Activated T-cell treated with anti-CD3 and anti-CD28 coated beads, Interleukin-2, amount 50 U/mL, for 4 hours (primary cell): ENCODE results near the gene COQ10B. TPM values are rescaled to one million over a fixed set of nuclear protein-coding genes. Genes with fewer than 3 reads are reported as not detected.
"Not testable (repeated sequence)": the region's sequence is repeated elsewhere in the genome, so short reads cannot be mapped to it uniquely, and the experiment has no call there.

Experiments
- ATAC-seq, 2 donors: fragments of 200-7000 bp; cut with Tn5 transposase; one replicate each; pipeline ENCODE4 v1.10.0; 2021
- DNase-seq: peaks from one replicate; pipeline ENCODE4 v3.0.0-alpha.2; 2020
- H3K27me3 Mint-ChIP-seq: one replicate; pipeline ENCODE4 v1.8.0; 2021; ENCODE audit warnings: low read depth, mixed read lengths
- H3K36me3 Mint-ChIP-seq: one replicate; pipeline ENCODE4 v1.8.0; 2022; ENCODE audit warnings: mixed read lengths; ENCODE audit not compliant: insufficient read depth
- H3K4me1 Mint-ChIP-seq: one replicate; pipeline ENCODE4 v1.8.0; 2021; ENCODE audit warnings: low read depth, mixed read lengths
- H3K4me3 Mint-ChIP-seq: one replicate; pipeline ENCODE4 v1.8.0; 2021; ENCODE audit warnings: mild to moderate bottlenecking, moderate library complexity, mixed read lengths
- H3K9me3 Mint-ChIP-seq: one replicate; pipeline ENCODE4 v1.8.0; 2021; ENCODE audit warnings: mixed read lengths
- total RNA-seq, 3 donors: library from RNA; stranded (reverse); gene quantifications; one replicate each; pipeline ENCODE4 v1.2.1, GENCODE V29; 2021

The COQ10B gene
- total RNA-seq, 3 donors from 2014 or later: 32.3 to 34.6 (median 32.7) TPM

GRCh38 chr2:197434541-197435513, 18.5 kb upstream of the COQ10B start, which contains the start of gene SF3B1:
SF3B1 (minus strand) TSS chr2:197435028; CDS start chr2:197434999, 29 bp downstream.
- H3K9me3 Mint-ChIP-seq: no peaks in the 10 kb centered on the region
- ATAC-seq: peak; percentile 94 to 95
- peak within 1 kb of the TSS; percentile 99 for H3K4me3 Mint-ChIP-seq
- peak; percentile 98 for DNase-seq
- peaks cover 48% of the 10 kb centered on the region for H3K4me1 Mint-ChIP-seq
- no peaks in the 10 kb centered on the region for H3K27me3 Mint-ChIP-seq
- peaks cover 13% of the 10 kb centered on the region for H3K36me3 Mint-ChIP-seq

GRCh38 chr2:197435598-197436420, 17.5 kb upstream of the COQ10B start:
- no peaks in the 10 kb centered on the region for H3K9me3 Mint-ChIP-seq
- H3K36me3 Mint-ChIP-seq: peaks cover 12% of the 10 kb centered on the region
- DNase-seq (no peak), ATAC-seq (no peak)
- peak overlapping the region; percentile 99 for H3K4me3 Mint-ChIP-seq
- no peaks in the 10 kb centered on the region for H3K27me3 Mint-ChIP-seq
- H3K4me1 Mint-ChIP-seq: peaks cover 39% of the 10 kb centered on the region

- no peak overlapping the region for H3K4me3 Mint-ChIP-seq
- H3K4me1 Mint-ChIP-seq: peaks cover 23% of the 10 kb centered on the region
- no peak for DNase-seq
- H3K27me3 Mint-ChIP-seq: no peaks in the 10 kb centered on the region
- H3K36me3 Mint-ChIP-seq: peaks cover 8% of the 10 kb centered on the region
- ATAC-seq: no peak
- no peaks in the 10 kb centered on the region for H3K9me3 Mint-ChIP-seq
Observed at GRCh38 chr2:197437380-197437779, 16.0 kb upstream of the COQ10B start.

GRCh38 chr2:197442857-197443256, 10.5 kb upstream of the COQ10B start:
- H3K27me3 Mint-ChIP-seq: peaks cover 2% of the 10 kb centered on the region
- DNase-seq (no peak), ATAC-seq (no peak)
- no peak overlapping the region for H3K4me3 Mint-ChIP-seq
- no peaks in the 10 kb centered on the region for H3K4me1 Mint-ChIP-seq
- H3K9me3 Mint-ChIP-seq: no peaks in the 10 kb centered on the region
- H3K36me3 Mint-ChIP-seq: no peaks in the 10 kb centered on the region

- Mint-ChIP-seq H3K9me3 (no peaks in the 10 kb centered on the region), H3K4me3 (no peak overlapping the region), H3K36me3 (no peaks in the 10 kb centered on the region), H3K4me1 (no peaks in the 10 kb centered on the region), H3K27me3 (peaks cover 2% of the 10 kb centered on the region)
- DNase-seq: no peak
- ATAC-seq: no peak
Observed at GRCh38 chr2:197445746-197446145, 7.6 kb upstream of the COQ10B start.

GRCh38 chr2:197446844-197447243, 6.5 kb upstream of the COQ10B start:
- DNase-seq: no peak
- Mint-ChIP-seq H3K9me3 (no peaks in the 10 kb centered on the region), H3K4me3 (no peak overlapping the region), H3K4me1 (no peaks in the 10 kb centered on the region), H3K27me3 (peaks cover 2% of the 10 kb centered on the region), H3K36me3 (no peaks in the 10 kb centered on the region)
- ATAC-seq: no peak

GRCh38 chr2:197450465-197450864, 2.9 kb upstream of the COQ10B start:
- H3K4me1 Mint-ChIP-seq: peaks cover 22% of the 10 kb centered on the region
- H3K4me3 Mint-ChIP-seq: no peak overlapping the region
- H3K9me3 Mint-ChIP-seq: no peaks in the 10 kb centered on the region
- ATAC-seq: no peak
- DNase-seq: no peak
- H3K36me3 Mint-ChIP-seq: no peaks in the 10 kb centered on the region
- no peaks in the 10 kb centered on the region for H3K27me3 Mint-ChIP-seq

GRCh38 chr2:197450935-197451358, 2.4 kb upstream of the COQ10B start:
- H3K27me3 Mint-ChIP-seq, DNase-seq, H3K4me3 Mint-ChIP-seq, ATAC-seq, H3K36me3 Mint-ChIP-seq, H3K9me3 Mint-ChIP-seq: not testable (repeated sequence)
- peaks cover 27% of the 10 kb centered on the region for H3K4me1 Mint-ChIP-seq

- DNase-seq: no peak
- H3K27me3 Mint-ChIP-seq: no peaks in the 10 kb centered on the region
Observed at GRCh38 chr2:197452754-197453122, 614 bp upstream of the COQ10B start.

GRCh38 chr2:197453914-197454398, 604 bp downstream of the COQ10B start:
- no peak for DNase-seq
- H3K9me3 Mint-ChIP-seq: no peaks in the 10 kb centered on the region
- H3K27me3 Mint-ChIP-seq: no peaks in the 10 kb centered on the region
- H3K4me1 Mint-ChIP-seq: peaks cover 47% of the 10 kb centered on the region
- ATAC-seq: no peak
- H3K4me3 Mint-ChIP-seq: peak overlapping the region; percentile 100
- peaks cover 2% of the 10 kb centered on the region for H3K36me3 Mint-ChIP-seq

More at GRCh38 chr2:197452754-197453122, 614 bp upstream of the COQ10B start:
- no peak for ATAC-seq
- no peaks in the 10 kb centered on the region for H3K9me3 Mint-ChIP-seq
- peak overlapping the region; percentile 100 for H3K4me3 Mint-ChIP-seq
- H3K36me3 Mint-ChIP-seq: no peaks in the 10 kb centered on the region
- peaks cover 38% of the 10 kb centered on the region for H3K4me1 Mint-ChIP-seq

- Mint-ChIP-seq H3K27me3 (no peaks in the 10 kb centered on the region), H3K9me3 (no peaks in the 10 kb centered on the region), H3K4me1 (peaks cover 55% of the 10 kb centered on the region), H3K36me3 (peaks cover 2% of the 10 kb centered on the region), H3K4me3 (peak overlapping the region; percentile 100)
- ATAC-seq (no peak), DNase-seq (no peak)
Observed at GRCh38 chr2:197454923-197455322, 1.6 kb downstream of the COQ10B start.

GRCh38 chr2:197455428-197455827, 2.1 kb downstream of the COQ10B start:
- ATAC-seq: no peak
- peaks cover 55% of the 10 kb centered on the region for H3K4me1 Mint-ChIP-seq
- H3K27me3 Mint-ChIP-seq: no peaks in the 10 kb centered on the region
- H3K4me3 Mint-ChIP-seq: peak overlapping the region; percentile 38
- no peaks in the 10 kb centered on the region for H3K9me3 Mint-ChIP-seq
- H3K36me3 Mint-ChIP-seq: peaks cover 2% of the 10 kb centered on the region
- DNase-seq: no peak

- ATAC-seq (no peak), DNase-seq (no peak)
- Mint-ChIP-seq H3K4me1 (peaks cover 31% of the 10 kb centered on the region), H3K9me3 (no peaks in the 10 kb centered on the region), H3K36me3 (peaks cover 17% of the 10 kb centered on the region), H3K4me3 (no peak overlapping the region), H3K27me3 (no peaks in the 10 kb centered on the region)
Observed at GRCh38 chr2:197460649-197461048, 7.3 kb downstream of the COQ10B start.

GRCh38 chr2:197461057-197461456, 7.7 kb downstream of the COQ10B start:
- Mint-ChIP-seq H3K36me3 (peaks cover 19% of the 10 kb centered on the region), H3K4me3 (no peak overlapping the region), H3K9me3 (no peaks in the 10 kb centered on the region), H3K27me3 (no peaks in the 10 kb centered on the region), H3K4me1 (peaks cover 28% of the 10 kb centered on the region)
- ATAC-seq (no peak), DNase-seq (no peak)
